Measurements from ENCODE around the gene ST8SIA1.

ST8SIA1 gene

DNA sequence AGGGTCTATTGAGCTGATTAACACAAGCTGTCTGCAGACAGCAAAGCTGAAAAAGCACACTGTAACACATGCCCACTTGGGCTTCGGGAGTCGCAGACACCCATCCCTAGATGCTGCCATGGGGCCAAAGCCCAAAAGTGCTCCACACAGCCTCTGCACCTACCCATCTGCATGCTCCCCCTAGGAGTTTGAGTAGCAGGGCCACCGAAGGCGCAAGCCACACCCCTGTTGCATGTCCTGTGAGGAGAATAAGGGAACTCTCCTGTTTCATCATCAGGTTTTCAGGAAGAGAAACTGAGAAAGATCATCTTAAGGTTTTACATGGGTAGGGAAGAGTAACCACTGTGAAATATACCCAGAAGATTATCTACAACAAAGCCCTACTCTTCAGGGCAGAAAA lies 5.6 kb upstream of the ST8SIA1 start:
- no peak for TF ChIP-seq CTCF (IDR thresholded peaks at IDR 0.05)

GRCh38 chr12:22339691-22340090 lies 5.2 kb upstream of the ST8SIA1 start:
- no peak for TF ChIP-seq CTCF (IDR thresholded peaks at IDR 0.05)

DNA sequence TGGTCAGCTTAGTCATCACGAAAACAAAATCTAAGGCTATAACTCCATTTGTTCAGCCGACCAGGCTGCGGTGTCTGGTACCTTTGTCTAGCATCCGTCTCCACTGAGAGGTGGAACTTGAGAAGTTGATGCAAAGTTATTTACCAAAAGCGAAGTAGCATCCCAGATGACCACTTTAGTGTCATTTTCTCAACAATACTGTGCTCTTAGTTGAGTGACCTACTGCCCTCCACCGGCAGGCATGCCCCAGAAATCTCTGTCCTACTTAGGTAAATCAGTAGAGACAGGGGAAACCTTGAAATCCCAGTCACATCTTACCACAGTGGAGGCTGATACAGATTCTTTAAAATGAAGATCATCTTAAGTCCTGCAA lies 1.3 kb upstream of the ST8SIA1 start:
- no peak for TF ChIP-seq CTCF (IDR thresholded peaks at IDR 0.05)

GRCh38 chr12:22333713-22334409 lies 646 bp downstream of the ST8SIA1 start:
- no peak for TF ChIP-seq CTCF (IDR thresholded peaks at IDR 0.05)

- TF ChIP-seq CTCF (IDR thresholded peaks at IDR 0.05): no peak
Measured at GRCh38 chr12:22333186-22333712, 1.3 kb downstream of the ST8SIA1 start.

- no peak for TF ChIP-seq CTCF (IDR thresholded peaks at IDR 0.05)
Measured at GRCh38 chr12:22332202-22332601, 2.3 kb downstream of the ST8SIA1 start.

DNA sequence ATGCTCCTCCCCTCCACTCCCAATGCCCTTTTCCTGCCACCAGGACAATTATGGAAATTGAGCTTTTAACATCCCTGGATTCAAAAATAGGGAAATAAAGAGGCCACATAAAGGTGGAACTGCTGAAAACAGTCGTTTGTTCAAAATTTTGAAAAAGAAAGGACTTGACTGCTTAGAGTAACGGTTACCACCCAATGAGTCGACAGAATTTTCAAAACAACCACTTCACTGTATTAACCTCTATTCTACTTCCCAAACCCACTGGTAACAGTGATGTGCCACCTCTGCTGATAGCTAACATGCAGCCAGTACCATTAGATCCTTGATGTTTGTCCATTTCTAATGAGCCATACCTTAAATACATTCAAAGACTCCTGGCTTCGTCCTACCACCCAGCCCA lies 4.9 kb downstream of the ST8SIA1 start:
- TF ChIP-seq CTCF (IDR thresholded peaks at IDR 0.05): no peak

DNA sequence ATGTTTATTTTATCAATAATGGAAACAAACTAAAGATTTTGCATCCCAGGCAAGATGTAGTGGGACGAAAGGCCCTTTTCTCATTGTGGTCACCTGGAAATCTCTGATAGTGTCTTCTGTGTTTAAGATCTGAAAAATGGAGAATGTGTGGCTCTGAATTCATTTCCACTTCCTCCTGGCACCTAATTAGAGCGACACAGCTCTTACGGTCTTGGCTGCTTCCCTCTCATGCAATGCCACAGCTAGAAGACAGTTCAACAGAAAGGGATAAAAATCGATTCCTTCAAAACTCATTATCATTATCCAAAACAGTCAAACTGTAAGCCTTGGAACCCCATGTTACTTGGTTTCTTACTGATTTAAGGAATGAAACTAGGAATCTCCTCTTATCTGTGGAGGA lies 9.3 kb downstream of the ST8SIA1 start:
- no peak for TF ChIP-seq CTCF (IDR thresholded peaks at IDR 0.05)
